K562 (cell line): ENCODE results near the gene KLC1.

ENCODE experiments used
- ATF4 ChIP-seq: fragments of 450-650 bp; formaldehyde crosslinking; IDR thresholded peaks from 2 replicates; pipeline ENCODE4 v1.4.0; 2022; ENCODE audit warnings: mild to moderate bottlenecking, moderate library complexity
- CBX2 ChIP-seq: fragments of 200-600 bp; sonication (generic); IDR thresholded peaks from one replicate; pipeline ENCODE4 v1.6.1; 2012; ENCODE audit warnings: mild to moderate bottlenecking, low read length, inconsistent platforms; ENCODE audit not compliant: insufficient read depth, poor library complexity, severe bottlenecking
- EP300 ChIP-seq: IDR thresholded peaks from 2 replicates; pipeline ENCODE4 v1.6.1; 2012; ENCODE audit warnings: low read length, improper control_type of control experiment
- FOXJ3 ChIP-seq: sonication (generic); formaldehyde crosslinking; IDR thresholded peaks from 2 replicates; pipeline ENCODE4 v1.4.0; 2020; ENCODE audit warnings: mild to moderate bottlenecking, missing genetic modification reagents
- NFYB ChIP-seq: IDR thresholded peaks from 2 replicates; pipeline ENCODE4 v1.6.1; 2011; ENCODE audit warnings: mild to moderate bottlenecking, moderate library complexity; ENCODE audit not compliant: insufficient read length; ENCODE audit errors: extremely low read depth
- NONO ChIP-seq, 2 experiments: fragments of 200-400 bp in 1 of 2; fragments of 450-650 bp in 1 of 2; formaldehyde crosslinking in 1 of 2; IDR thresholded peaks; 2 replicates each; pipeline ENCODE4 v1.6.1; 2017; ENCODE audit warnings: low read depth in 2 of 2, mild to moderate bottlenecking in 2 of 2, moderate library complexity in 2 of 2, low read length in 1 of 2
- RAD21 ChIP-seq, 2 experiments: fragments of 250-450 bp in 1 of 2; fragments of 450-650 bp in 1 of 2; sonication (Bioruptor Pico) in 1 of 2; formaldehyde crosslinking in 1 of 2; IDR thresholded peaks in 1 of 2; conservative IDR thresholded peaks in 1 of 2; 2 replicates each; pipeline versions ENCODE4 v1.4.0 to v1.8.0; 2020 to 2022; ENCODE audit warnings: mild to moderate bottlenecking in 2 of 2, moderate library complexity in 1 of 2
- ZNF121 ChIP-seq: sonication (generic); formaldehyde crosslinking; conservative IDR thresholded peaks from 2 replicates; pipeline ENCODE4 v1.8.0; 2022; ENCODE audit warnings: missing genetic modification reagents

DNA sequence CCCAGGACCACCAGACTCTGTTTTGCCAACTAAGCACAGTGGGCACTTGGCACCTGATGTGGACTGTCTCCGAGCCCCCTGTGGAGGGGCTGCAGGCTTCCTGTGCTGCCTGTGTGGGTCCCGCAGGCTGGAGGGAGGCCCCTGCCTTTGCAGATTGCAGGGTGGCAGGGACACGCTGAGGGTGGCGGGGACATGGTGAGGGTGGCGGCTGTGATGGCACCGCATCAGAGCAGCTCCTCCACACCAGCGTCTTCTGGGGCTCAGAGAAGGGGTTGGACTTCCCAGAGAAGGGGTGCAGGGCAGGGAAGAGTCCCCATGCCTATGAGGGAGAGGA lies 94.7 kb downstream of the KLC1 start:
- TF ChIP-seq RAD21 (CRISPR knock-in tag; conservative IDR thresholded peaks at IDR 0.05 in 1 of 2, IDR thresholded peaks at IDR 0.05 in 1 of 2) (no peak), CBX2 (no peak), NONO (IDR thresholded peaks at IDR 0.05; ENCODE audit: low read depth in 2 of 2, low read length in 1 of 2) (no peak), NFYB (no peak), FOXJ3 (CRISPR knock-in tag) (no peak), ZNF121 (CRISPR knock-in tag) (no peak), ATF4 (CRISPR knock-in tag) (no peak), EP300 (no peak)
